Measurements from ENCODE around the gene SNRPD2. TPM values are rescaled to one million over a fixed set of nuclear protein-coding genes. Genes with fewer than 3 reads are reported as not detected.
"Not testable (repeated sequence)": the region's sequence is repeated elsewhere in the genome, so short reads cannot be mapped to it uniquely, and the experiment has no call there.

Gene SNRPD2
- polyA plus RNA-seq, 1 donor from 2014 or later, result 841 TPM

GRCh38 chr19:45713141-45713540 lies 21.4 kb upstream of the SNRPD2 start:
- no peak overlapping the region for H3K4me3 Mint-ChIP-seq
- peaks cover 27 to 37% (median 28%) of the 10 kb centered on the region in 3 donors for H3K4me1 Mint-ChIP-seq
- no peaks in the 10 kb centered on the region for H3K27me3 Mint-ChIP-seq
- peaks cover 4% of the 10 kb centered on the region for H3K36me3 Mint-ChIP-seq
- H3K27ac Mint-ChIP-seq, result no peak overlapping the region
- no peaks in the 10 kb centered on the region for H3K9me3 Mint-ChIP-seq

DNA sequence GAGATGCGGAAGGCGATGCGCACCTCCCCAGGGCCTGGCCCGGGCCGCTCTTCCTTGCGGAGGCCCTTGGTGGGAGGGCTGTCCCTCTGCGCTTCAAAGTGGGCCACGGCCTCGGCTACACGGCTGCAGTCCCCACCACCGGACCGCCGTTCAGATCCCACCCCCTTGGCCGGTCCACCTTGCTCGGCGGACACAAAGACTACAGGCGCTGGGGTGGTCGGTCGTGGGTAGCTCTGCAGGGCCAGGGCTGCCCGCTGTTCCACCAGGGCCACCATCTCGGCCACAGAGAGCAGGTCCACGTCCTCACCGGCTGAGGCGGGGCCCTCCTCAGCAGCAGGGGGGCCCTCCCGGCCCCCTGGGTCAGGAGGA lies 20.9 kb upstream of the SNRPD2 start:
- Mint-ChIP-seq H3K36me3 (peaks cover 4% of the 10 kb centered on the region), H3K9me3 (no peaks in the 10 kb centered on the region), H3K4me1 (peaks cover 27 to 33% (median 27%) of the 10 kb centered on the region in 3 donors), H3K4me3 (no peak overlapping the region), H3K27ac (no peak overlapping the region), H3K27me3 (no peaks in the 10 kb centered on the region)

- H3K4me3 Mint-ChIP-seq, result no peak overlapping the region
- peaks cover 2% of the 10 kb centered on the region for H3K36me3 Mint-ChIP-seq
- H3K4me1 Mint-ChIP-seq, result peaks cover 25 to 33% (median 25%) of the 10 kb centered on the region in 3 donors
These were observed 20.3 kb upstream of the SNRPD2 start for GRCh38 chr19:45711851-45712698.

DNA sequence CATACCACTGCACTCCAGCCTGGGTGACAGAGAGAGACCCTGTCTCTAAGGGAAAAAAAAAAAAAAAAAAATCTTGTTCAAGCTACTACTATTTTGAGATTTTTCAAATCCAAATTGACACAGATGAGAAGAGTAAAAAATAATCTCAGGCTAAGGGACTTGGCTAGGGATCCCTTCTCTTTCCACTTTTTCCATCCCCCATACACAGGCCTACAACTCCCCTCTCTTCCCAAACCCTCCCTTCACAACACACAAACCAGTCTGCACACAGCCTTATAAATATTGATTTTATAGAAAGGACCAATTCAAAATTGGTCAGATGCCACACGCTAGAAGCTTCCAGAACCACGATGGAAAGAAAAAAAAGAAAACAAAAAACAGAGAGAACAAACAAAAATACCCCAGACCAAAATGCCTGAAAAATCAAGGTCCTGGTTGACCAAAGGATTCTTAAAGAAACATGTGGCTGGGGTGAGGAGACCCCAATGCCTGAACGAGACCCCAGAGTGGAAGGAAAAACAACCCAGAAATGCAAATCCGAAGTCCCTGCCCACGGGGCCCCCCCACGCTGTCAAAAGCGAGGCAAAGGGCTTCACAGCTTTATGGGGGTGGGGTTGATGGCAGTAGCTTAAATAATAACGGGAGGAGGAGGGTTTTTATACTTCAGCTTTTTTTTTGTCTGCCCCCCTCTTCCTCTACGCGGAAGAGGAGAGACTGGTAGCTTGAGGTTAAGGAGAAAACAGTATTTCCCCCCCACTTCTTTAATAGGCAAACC lies 18.8 kb upstream of the SNRPD2 start:
- no peaks in the 10 kb centered on the region for H3K9me3 Mint-ChIP-seq
- H3K4me1 Mint-ChIP-seq, result peaks cover 20 to 30% (median 23%) of the 10 kb centered on the region in 3 donors
- peak overlapping the region; percentile 17 to 76 (median 74) for H3K27ac Mint-ChIP-seq
- no peaks in the 10 kb centered on the region for H3K27me3 Mint-ChIP-seq
- peak overlapping the region in 2 of 4 donors; percentile 43 to 78 for H3K4me3 Mint-ChIP-seq
- H3K36me3 Mint-ChIP-seq, result peaks cover 2% of the 10 kb centered on the region

More at GRCh38 chr19:45711851-45712698, 20.3 kb upstream of the SNRPD2 start:
- Mint-ChIP-seq H3K27me3 (no peaks in the 10 kb centered on the region), H3K27ac (no peak overlapping the region), H3K9me3 (no peaks in the 10 kb centered on the region)

DNA sequence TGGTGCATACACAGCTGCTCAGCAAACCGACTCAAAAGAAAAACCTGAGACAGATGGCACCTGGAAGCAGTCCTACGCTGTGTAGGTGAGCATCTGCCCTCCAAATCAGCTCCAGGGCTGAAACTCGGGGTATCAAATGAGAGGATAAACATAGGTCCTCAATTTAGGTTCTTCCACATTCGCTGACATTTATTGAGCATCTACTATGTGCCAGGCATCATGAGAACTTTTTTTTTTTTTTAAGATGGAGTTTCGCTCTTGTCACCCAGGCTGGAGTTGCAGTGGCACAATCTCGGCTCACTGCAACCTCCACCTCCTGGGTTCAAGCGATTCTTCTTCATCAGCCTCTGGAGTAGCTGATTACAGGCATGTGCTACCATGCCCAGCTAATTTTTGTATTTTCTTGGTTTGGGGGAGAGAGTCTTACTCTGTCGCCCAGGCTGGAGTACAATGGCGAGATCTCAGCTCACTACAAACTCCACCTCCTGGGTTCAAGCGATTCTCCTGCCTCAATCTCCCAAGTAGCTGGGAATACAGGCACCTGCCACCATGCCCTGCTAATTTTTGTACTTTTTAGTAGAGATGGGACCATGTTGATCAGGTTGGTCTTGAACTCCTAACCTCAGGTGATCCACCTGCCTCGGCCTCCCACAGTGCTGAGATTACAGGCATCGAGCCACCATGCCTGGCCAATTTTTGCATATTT lies 14.1 kb upstream of the SNRPD2 start:
- H3K9me3 Mint-ChIP-seq, result no peaks in the 10 kb centered on the region
- H3K4me3 Mint-ChIP-seq, result peak overlapping the region; percentile 63 to 92 (median 84)
- peaks cover 9% of the 10 kb centered on the region for H3K36me3 Mint-ChIP-seq
- no peaks in the 10 kb centered on the region for H3K27me3 Mint-ChIP-seq
- H3K4me1 Mint-ChIP-seq, result peaks cover 19 to 25% (median 22%) of the 10 kb centered on the region in 3 donors
- H3K27ac Mint-ChIP-seq, result peak overlapping the region; percentile 92 to 97 (median 95)

DNA sequence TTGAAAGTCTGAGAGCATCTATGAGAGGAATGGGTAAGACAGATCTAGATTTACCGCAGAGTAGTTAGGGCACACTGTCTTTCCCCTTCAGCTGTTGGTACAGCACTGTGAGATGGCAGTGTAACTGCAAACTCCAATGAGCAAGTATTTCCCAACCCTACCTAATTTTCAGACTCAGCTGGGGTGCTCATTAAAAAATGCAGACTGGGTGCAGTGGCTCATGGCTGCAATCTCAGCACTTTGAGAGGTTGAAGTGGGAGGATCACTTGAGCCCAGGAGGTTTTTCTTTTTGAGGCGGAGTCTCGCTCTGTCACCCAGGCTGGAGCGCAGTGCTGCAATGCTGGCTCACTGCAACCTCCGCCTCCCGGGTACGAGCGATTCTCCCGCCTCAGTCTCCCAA lies 13.4 kb upstream of the SNRPD2 start:
- Mint-ChIP-seq H3K4me3 (peak overlapping the region in 1 of 4 donors; percentile 57), H3K27me3 (no peaks in the 10 kb centered on the region), H3K36me3 (peaks cover 10% of the 10 kb centered on the region), H3K4me1 (peaks cover 12 to 22% (median 17%) of the 10 kb centered on the region in 3 donors), H3K27ac (peak overlapping the region in 2 of 3 donors; percentile 39 to 89), H3K9me3 (no peaks in the 10 kb centered on the region)

DNA sequence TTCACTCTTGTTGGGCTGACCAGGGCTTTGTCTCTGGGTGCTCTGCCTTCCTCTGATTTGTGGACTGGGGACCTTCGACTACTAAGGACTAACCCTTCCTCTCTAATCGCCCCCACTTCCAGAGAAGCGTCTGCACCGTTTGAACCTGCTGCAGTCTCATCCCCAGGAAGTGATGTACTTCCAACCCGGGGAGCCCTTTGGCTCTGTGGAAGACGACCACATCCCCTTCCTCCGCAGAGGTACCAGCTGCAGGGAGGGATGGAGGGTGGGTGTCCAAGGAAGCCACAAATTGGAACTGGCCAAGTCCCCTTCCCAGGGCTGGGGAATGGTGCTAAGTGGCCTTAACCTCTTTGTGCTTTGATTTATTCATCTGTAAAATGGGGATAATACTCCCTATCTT lies 9.9 kb upstream of the SNRPD2 start:
- no peaks in the 10 kb centered on the region for H3K27me3 Mint-ChIP-seq
- H3K4me1 Mint-ChIP-seq, result peaks cover 6 to 9% (median 8%) of the 10 kb centered on the region in 3 donors
- no peak overlapping the region for H3K4me3 Mint-ChIP-seq
- H3K9me3 Mint-ChIP-seq, result no peaks in the 10 kb centered on the region
- peaks cover 8% of the 10 kb centered on the region for H3K36me3 Mint-ChIP-seq
- H3K27ac Mint-ChIP-seq, result no peak overlapping the region

- H3K9me3 Mint-ChIP-seq, result no peaks in the 10 kb centered on the region
- peak overlapping the region; percentile 88 to 100 (median 98) for H3K4me3 Mint-ChIP-seq
- peak overlapping the region; percentile 89 to 98 (median 96) for H3K27ac Mint-ChIP-seq
- peaks cover 6 to 14% (median 12%) of the 10 kb centered on the region in 3 donors for H3K4me1 Mint-ChIP-seq
- no peaks in the 10 kb centered on the region for H3K27me3 Mint-ChIP-seq
- peaks cover 3% of the 10 kb centered on the region for H3K36me3 Mint-ChIP-seq
These were observed 1.5 kb upstream of the SNRPD2 start for GRCh38 chr19:45693106-45693788.

DNA sequence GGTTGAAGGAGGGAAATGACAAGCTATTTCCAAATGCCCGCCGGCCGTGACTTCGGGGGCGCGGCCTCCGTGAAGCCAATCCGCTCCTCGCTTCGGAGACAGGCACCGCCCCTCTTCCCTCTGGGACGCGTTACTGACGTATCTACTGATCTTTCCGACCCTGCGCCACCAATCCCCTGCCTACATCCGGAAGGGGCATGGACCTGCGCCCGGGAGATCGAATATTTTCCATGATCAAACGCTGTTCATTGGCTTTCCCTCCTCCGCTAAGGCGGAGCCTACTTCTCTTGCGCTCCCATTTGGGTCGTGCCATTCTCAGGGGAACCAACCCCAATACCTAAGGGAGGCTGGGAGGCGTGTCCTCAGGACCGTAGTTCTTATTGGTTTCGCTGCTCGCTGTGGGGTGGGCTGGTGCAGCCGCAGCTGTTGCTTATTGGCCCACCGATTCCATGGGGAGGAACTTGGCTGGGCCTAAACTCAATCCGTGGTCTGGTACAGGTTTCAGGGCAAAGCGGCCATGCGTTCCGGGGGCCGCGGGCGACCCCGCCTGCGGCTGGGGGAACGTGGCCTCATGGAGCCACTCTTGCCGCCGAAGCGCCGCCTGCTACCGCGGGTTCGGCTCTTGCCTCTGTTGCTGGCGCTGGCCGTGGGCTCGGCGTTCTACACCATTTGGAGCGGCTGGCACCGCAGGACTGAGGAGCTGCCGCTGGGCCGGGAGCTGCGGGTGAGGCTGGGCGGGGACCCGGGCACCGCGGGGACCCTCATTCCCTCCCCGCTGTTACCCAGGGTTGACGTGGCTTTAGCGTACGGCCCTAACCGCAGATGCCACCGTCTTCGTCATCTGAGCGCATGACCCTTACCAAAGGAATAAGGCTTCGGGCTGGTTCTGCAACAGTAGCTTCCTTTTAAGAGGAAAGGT lies 693 bp upstream of the SNRPD2 start, which contains the start of gene QPCTL:
QPCTL (plus strand) TSS at position 480 of the 919 bp plus-strand sequence; CDS start at position 518, 38 bp downstream.
- Mint-ChIP-seq H3K27me3 (no peaks in the 10 kb centered on the region), H3K9me3 (no peaks in the 10 kb centered on the region), H3K27ac (peak within 1 kb of the TSS; percentile 89 to 98 (median 96)), H3K4me3 (peak within 1 kb of the TSS; percentile 88 to 100 (median 98)), H3K36me3 (peaks cover 3% of the 10 kb centered on the region), H3K4me1 (peaks cover 6 to 14% (median 12%) of the 10 kb centered on the region in 3 donors)

GRCh38 chr19:45687599-45687998 lies 4.2 kb downstream of the SNRPD2 start:
- H3K36me3 Mint-ChIP-seq, result peaks cover 4% of the 10 kb centered on the region
- H3K27me3 Mint-ChIP-seq, result no peaks in the 10 kb centered on the region
- H3K4me3 Mint-ChIP-seq, result peak overlapping the region in 1 of 4 donors; percentile 39
- H3K27ac Mint-ChIP-seq, result no peak overlapping the region
- peaks cover 4 to 9% (median 9%) of the 10 kb centered on the region in 3 donors for H3K4me1 Mint-ChIP-seq
- no peaks in the 10 kb centered on the region for H3K9me3 Mint-ChIP-seq

DNA sequence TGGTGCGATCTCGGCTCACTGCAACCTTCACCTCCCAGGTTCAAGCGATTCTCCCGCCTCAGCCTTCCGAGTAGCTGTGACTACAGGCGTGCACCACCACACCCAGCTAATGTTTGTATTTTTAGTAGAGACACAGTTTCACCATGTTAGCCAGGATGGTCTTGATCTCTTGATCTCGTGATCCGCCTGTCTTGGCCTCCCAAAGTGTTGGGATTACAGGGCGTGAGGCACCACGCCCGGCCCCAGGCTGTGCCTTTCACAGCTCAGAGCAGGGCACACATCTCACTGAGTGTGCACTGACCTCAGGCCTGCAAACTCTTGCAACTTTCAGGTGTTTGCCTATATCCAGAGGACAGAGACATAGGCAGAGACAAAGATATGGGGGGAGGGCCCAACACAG lies 6.7 kb downstream of the SNRPD2 start:
- not testable (repeated sequence) for H3K9me3 Mint-ChIP-seq, H3K4me1 Mint-ChIP-seq, H3K27me3 Mint-ChIP-seq, H3K4me3 Mint-ChIP-seq, H3K27ac Mint-ChIP-seq, H3K36me3 Mint-ChIP-seq

- peak overlapping the region; percentile 14 to 44 (median 41) for H3K27ac Mint-ChIP-seq
- peaks cover 1% of the 10 kb centered on the region for H3K36me3 Mint-ChIP-seq
- peak overlapping the region in 1 of 4 donors; percentile 7 for H3K4me3 Mint-ChIP-seq
These were observed 8.8 kb downstream of the SNRPD2 start for GRCh38 chr19:45682908-45683307.

DNA sequence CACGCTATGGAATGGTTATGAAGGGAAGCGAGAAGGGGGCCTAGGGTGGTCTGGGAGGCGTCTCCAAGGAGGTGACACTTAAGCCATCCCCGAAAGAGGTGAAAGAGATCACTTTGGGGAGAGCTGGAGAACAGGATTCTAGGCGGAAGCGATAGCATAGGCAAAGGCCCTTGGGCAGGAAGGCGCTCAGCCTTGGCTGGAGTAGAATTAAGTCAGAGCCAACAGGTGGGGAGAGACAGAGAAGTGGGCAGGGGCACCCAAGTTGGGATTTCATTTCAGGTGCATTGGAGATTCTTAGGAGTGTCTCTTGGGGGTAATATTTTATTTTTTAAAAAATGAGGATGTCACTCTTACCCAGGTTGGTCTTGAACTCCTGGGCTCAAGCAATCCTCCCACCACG lies 9.6 kb downstream of the SNRPD2 start:
- Mint-ChIP-seq H3K4me3 (peak overlapping the region in 3 of 4 donors; percentile 39 to 59 (median 49)), H3K9me3 (no peaks in the 10 kb centered on the region), H3K27me3 (peaks cover 8% of the 10 kb centered on the region), H3K4me1 (peaks cover 7 to 13% (median 8%) of the 10 kb centered on the region in 3 donors), H3K27ac (peak overlapping the region in 1 of 3 donors; percentile 16), H3K36me3 (peaks cover 1% of the 10 kb centered on the region)

More at GRCh38 chr19:45682908-45683307, 8.8 kb downstream of the SNRPD2 start:
- no peaks in the 10 kb centered on the region for H3K9me3 Mint-ChIP-seq
- H3K4me1 Mint-ChIP-seq, result peaks cover 3 to 7% (median 4%) of the 10 kb centered on the region in 3 donors
- H3K27me3 Mint-ChIP-seq, result peaks cover 3% of the 10 kb centered on the region

Data from IgD-negative memory B cell (primary cell).